Hepatocyte (in vitro differentiated cells): Measurements from ENCODE around the gene MAPKAP1.

ENCODE experiments used
- EZH2 ChIP-seq: fragments of 200-600 bp; sonication (generic); IDR thresholded peaks from 2 replicates; pipeline ENCODE4 v1.6.1; 2016; ENCODE audit warnings: antibody characterized with exemption, mild to moderate bottlenecking, borderline replicate concordance
- EZH2phosphoT487 ChIP-seq: fragments of 200-600 bp; sonication (generic); IDR thresholded peaks from one replicate; pipeline ENCODE4 v1.6.1; 2018; ENCODE audit warnings: antibody characterized with exemption, mild to moderate bottlenecking, low read depth, moderate library complexity; ENCODE audit not compliant: unreplicated experiment, severe bottlenecking
- TF ChIP-seq, protein P1 (sequence below): fragments of 200-600 bp; sonication (generic); IDR thresholded peaks from 2 replicates; pipeline ENCODE4 v1.5.1; 2016; ENCODE audit warnings: antibody characterized with exemption, mild to moderate bottlenecking; ENCODE audit not compliant: poor library complexity

GRCh38 chr9:125630436-125630835, 76.6 kb downstream of the MAPKAP1 start:
- TF ChIP-seq, protein P1, sequence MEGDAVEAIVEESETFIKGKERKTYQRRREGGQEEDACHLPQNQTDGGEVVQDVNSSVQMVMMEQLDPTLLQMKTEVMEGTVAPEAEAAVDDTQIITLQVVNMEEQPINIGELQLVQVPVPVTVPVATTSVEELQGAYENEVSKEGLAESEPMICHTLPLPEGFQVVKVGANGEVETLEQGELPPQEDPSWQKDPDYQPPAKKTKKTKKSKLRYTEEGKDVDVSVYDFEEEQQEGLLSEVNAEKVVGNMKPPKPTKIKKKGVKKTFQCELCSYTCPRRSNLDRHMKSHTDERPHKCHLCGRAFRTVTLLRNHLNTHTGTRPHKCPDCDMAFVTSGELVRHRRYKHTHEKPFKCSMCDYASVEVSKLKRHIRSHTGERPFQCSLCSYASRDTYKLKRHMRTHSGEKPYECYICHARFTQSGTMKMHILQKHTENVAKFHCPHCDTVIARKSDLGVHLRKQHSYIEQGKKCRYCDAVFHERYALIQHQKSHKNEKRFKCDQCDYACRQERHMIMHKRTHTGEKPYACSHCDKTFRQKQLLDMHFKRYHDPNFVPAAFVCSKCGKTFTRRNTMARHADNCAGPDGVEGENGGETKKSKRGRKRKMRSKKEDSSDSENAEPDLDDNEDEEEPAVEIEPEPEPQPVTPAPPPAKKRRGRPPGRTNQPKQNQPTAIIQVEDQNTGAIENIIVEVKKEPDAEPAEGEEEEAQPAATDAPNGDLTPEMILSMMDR: no peak
- no peak for TF ChIP-seq EZH2
- TF ChIP-seq EZH2phosphoT487: no peak
